PFSK-1 (cell line): Measurements from ENCODE around the gene EPSTI1.

Experiments used
- POLR2AphosphoS5 ChIP-seq: IDR thresholded peaks from 2 replicates; pipeline ENCODE4 v1.6.1; 2012; ENCODE audit warnings: low read depth, mild to moderate bottlenecking, control low read depth, low read length, moderate library complexity
- SIN3A ChIP-seq: IDR thresholded peaks from 2 replicates; pipeline ENCODE4 v1.6.1; 2012; ENCODE audit warnings: mild to moderate bottlenecking, low read length, moderate library complexity, borderline replicate concordance; ENCODE audit not compliant: insufficient read depth
- TF ChIP-seq, protein P1 (sequence below), 2 experiments: IDR thresholded peaks; 2 replicates each; pipeline versions ENCODE4 v1.6.1 to v1.8.0; 2011 to 2012; ENCODE audit warnings: low read depth in 2 of 2, low read length in 2 of 2, control low read depth in 1 of 2, inconsistent platforms in 1 of 2, mild to moderate bottlenecking in 1 of 2, moderate library complexity in 1 of 2; ENCODE audit not compliant: insufficient read depth in 1 of 2

DNA sequence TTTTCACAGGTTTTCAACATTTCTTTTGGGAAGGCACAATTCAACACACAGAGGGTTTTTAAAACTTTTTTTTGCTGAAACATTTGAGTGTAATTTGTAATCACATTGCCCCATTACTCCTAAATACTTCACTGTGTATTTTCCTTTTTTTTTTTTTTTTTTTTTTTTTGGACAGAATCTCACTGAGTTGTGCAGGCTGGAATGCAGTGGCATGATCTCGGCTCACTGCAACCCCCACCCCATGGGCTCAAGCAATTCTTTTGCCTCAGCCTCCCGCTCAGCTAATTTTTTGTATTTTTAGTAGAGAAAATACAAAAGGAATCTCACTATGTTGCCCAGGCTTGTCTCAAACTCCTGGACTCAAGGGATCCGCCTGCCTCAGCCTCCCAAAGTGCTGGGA lies 16.6 kb upstream of the EPSTI1 start:
- TF ChIP-seq POLR2AphosphoS5 (no peak), SIN3A (no peak)
- TF ChIP-seq, protein P1, sequence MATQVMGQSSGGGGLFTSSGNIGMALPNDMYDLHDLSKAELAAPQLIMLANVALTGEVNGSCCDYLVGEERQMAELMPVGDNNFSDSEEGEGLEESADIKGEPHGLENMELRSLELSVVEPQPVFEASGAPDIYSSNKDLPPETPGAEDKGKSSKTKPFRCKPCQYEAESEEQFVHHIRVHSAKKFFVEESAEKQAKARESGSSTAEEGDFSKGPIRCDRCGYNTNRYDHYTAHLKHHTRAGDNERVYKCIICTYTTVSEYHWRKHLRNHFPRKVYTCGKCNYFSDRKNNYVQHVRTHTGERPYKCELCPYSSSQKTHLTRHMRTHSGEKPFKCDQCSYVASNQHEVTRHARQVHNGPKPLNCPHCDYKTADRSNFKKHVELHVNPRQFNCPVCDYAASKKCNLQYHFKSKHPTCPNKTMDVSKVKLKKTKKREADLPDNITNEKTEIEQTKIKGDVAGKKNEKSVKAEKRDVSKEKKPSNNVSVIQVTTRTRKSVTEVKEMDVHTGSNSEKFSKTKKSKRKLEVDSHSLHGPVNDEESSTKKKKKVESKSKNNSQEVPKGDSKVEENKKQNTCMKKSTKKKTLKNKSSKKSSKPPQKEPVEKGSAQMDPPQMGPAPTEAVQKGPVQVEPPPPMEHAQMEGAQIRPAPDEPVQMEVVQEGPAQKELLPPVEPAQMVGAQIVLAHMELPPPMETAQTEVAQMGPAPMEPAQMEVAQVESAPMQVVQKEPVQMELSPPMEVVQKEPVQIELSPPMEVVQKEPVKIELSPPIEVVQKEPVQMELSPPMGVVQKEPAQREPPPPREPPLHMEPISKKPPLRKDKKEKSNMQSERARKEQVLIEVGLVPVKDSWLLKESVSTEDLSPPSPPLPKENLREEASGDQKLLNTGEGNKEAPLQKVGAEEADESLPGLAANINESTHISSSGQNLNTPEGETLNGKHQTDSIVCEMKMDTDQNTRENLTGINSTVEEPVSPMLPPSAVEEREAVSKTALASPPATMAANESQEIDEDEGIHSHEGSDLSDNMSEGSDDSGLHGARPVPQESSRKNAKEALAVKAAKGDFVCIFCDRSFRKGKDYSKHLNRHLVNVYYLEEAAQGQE (IDR thresholded peaks at IDR 0.05; ENCODE audit: insufficient read depth in 1 of 2, low read depth in 2 of 2, low read length in 2 of 2): no peak
